ENCODE results near the gene OR10G8. TPM values are rescaled to one million over a fixed set of nuclear protein-coding genes. Genes with fewer than 3 reads are reported as not detected.

Gene OR10G8
- total and polyA plus RNA-seq, 2 donors from 2014 or later: not detected

GRCh38 chr11:124070915-124071622 is 44.5 kb downstream of the OR10G8 start:
- H3K27ac ChIP-seq (ENCODE audit: low read depth in 2 of 2, low read length in 2 of 2): no peak overlapping the region
- H3K9ac ChIP-seq (ENCODE audit: low read length in 3 of 3): no peak overlapping the region
- peak; percentile 71 for TF ChIP-seq CTCF (IDR thresholded peaks at IDR 0.05; ENCODE audit: borderline replicate concordance, extremely low read depth, insufficient read depth)
- H3K9me3 ChIP-seq (ENCODE audit: control insufficient read depth in 2 of 3, insufficient read depth in 1 of 3, low read length in 3 of 3): no peaks in the 10 kb centered on the region
- H3K4me1 ChIP-seq (ENCODE audit: control insufficient read depth in 2 of 3, insufficient read depth in 2 of 3, low read depth in 1 of 3, low read length in 3 of 3): peaks cover 0 to 7% (median 0%) of the 10 kb centered on the region in 3 donors
- no peaks in the 10 kb centered on the region for H3K36me3 ChIP-seq (ENCODE audit: control insufficient read depth in 2 of 3, insufficient read depth in 3 of 3, low read length in 3 of 3)
- H3K27me3 ChIP-seq (ENCODE audit: control insufficient read depth, insufficient read depth, low read length): peaks cover 2% of the 10 kb centered on the region
- intact Hi-C loops (cut with DNase I): no loop called here
- FAIRE-seq: peak; percentile 86
- DNase-seq: peak; percentile 77 to 86 (median 81)
- H3K4me3 ChIP-seq (ENCODE audit: low read length in 3 of 3): no peak overlapping the region

- Histone ChIP-seq H3K36me3 (ENCODE audit: control insufficient read depth in 2 of 3, insufficient read depth in 3 of 3, low read length in 3 of 3) (no peaks in the 10 kb centered on the region), H3K27ac (ENCODE audit: low read depth in 2 of 2, low read length in 2 of 2) (no peak overlapping the region), H3K4me1 (ENCODE audit: control insufficient read depth in 2 of 3, insufficient read depth in 2 of 3, low read depth in 1 of 3, low read length in 3 of 3) (peaks cover 0 to 9% (median 0%) of the 10 kb centered on the region in 3 donors), H3K4me3 (ENCODE audit: low read length in 3 of 3) (no peak overlapping the region), H3K9ac (ENCODE audit: low read length in 3 of 3) (no peak overlapping the region), H3K27me3 (ENCODE audit: control insufficient read depth, insufficient read depth, low read length) (peaks cover 2% of the 10 kb centered on the region), H3K9me3 (ENCODE audit: control insufficient read depth in 2 of 3, insufficient read depth in 1 of 3, low read length in 3 of 3) (no peaks in the 10 kb centered on the region)
- intact Hi-C loops (cut with DNase I): no loop called here
- FAIRE-seq: no peak
- DNase-seq: no peak
- TF ChIP-seq CTCF (IDR thresholded peaks at IDR 0.05; ENCODE audit: borderline replicate concordance, extremely low read depth, insufficient read depth): no peak
These were observed 45.0 kb downstream of the OR10G8 start for GRCh38 chr11:124071623-124071948.

GRCh38 chr11:124072147-124072546 is 45.5 kb downstream of the OR10G8 start:
- Histone ChIP-seq H3K36me3 (ENCODE audit: control insufficient read depth in 2 of 3, insufficient read depth in 3 of 3, low read length in 3 of 3) (no peaks in the 10 kb centered on the region), H3K9ac (ENCODE audit: low read length in 3 of 3) (no peak overlapping the region), H3K27me3 (ENCODE audit: control insufficient read depth, insufficient read depth, low read length) (peaks cover 2% of the 10 kb centered on the region), H3K27ac (ENCODE audit: low read depth in 2 of 2, low read length in 2 of 2) (no peak overlapping the region), H3K9me3 (ENCODE audit: control insufficient read depth in 2 of 3, insufficient read depth in 1 of 3, low read length in 3 of 3) (no peaks in the 10 kb centered on the region), H3K4me3 (ENCODE audit: low read length in 3 of 3) (no peak overlapping the region), H3K4me1 (ENCODE audit: control insufficient read depth in 2 of 3, insufficient read depth in 2 of 3, low read depth in 1 of 3, low read length in 3 of 3) (peaks cover 0 to 9% (median 0%) of the 10 kb centered on the region in 3 donors)
- intact Hi-C loops (cut with DNase I): no loop called here
- TF ChIP-seq CTCF (IDR thresholded peaks at IDR 0.05; ENCODE audit: borderline replicate concordance, extremely low read depth, insufficient read depth): no peak
- DNase-seq: no peak
- no peak for FAIRE-seq

All from kidney (tissue), 14 donors.